K562 (cell line): ENCODE measurements around the gene DNAJC6. TPM values are rescaled to one million over a fixed set of nuclear protein-coding genes. Genes with fewer than 3 reads are reported as not detected.
A peak's percentile ranks its signal among the peaks of the same experiment; 100 is the strongest.

ENCODE experiments used
- AFF1 ChIP-seq, 2 experiments: fragments of 450-650 bp; IDR thresholded peaks; 2 replicates each; pipeline ENCODE4 v1.6.1; 2018; ENCODE audit warnings: mild to moderate bottlenecking in 2 of 2, low read depth in 1 of 2; ENCODE audit not compliant: partially characterized antibody in 2 of 2
- ATF4 ChIP-seq: fragments of 450-650 bp; formaldehyde crosslinking; IDR thresholded peaks from 2 replicates; pipeline ENCODE4 v1.4.0; 2022; ENCODE audit warnings: mild to moderate bottlenecking, moderate library complexity
- BACH1 ChIP-seq: fragments of 200-800 bp; sonication (Bioruptor generic); IDR thresholded peaks from 2 replicates; pipeline ENCODE4 v1.6.1; 2016; ENCODE audit warnings: missing genetic modification characterization, missing compliant biosample characterization
- CEBPB ChIP-seq: fragments of 450-650 bp; IDR thresholded peaks from 2 replicates; pipeline ENCODE4 v1.6.1; 2016; ENCODE audit warnings: missing genetic modification characterization, missing compliant biosample characterization
- CEBPZ ChIP-seq: fragments of 150-350 bp; IDR thresholded peaks from 2 replicates; pipeline ENCODE4 v1.6.1; 2014; ENCODE audit warnings: low read depth, mild to moderate bottlenecking, low read length, borderline replicate concordance
- FOXA3 ChIP-seq, 2 experiments: fragments of 450-650 bp in 1 of 2; sonication (generic) in 1 of 2; formaldehyde crosslinking; IDR thresholded peaks in 1 of 2; conservative IDR thresholded peaks in 1 of 2; 2 replicates each; pipeline versions ENCODE4 v1.4.0 to v1.8.0; 2020 to 2022; ENCODE audit warnings: mild to moderate bottlenecking in 2 of 2, missing genetic modification reagents in 1 of 2
- GATAD2B ChIP-seq: fragments of 450-650 bp; IDR thresholded peaks from 2 replicates; pipeline ENCODE4 v1.6.1; 2017; ENCODE audit warnings: mild to moderate bottlenecking, borderline replicate concordance
- HDAC2 ChIP-seq: fragments of 450-650 bp; IDR thresholded peaks from 2 replicates; pipeline ENCODE4 v1.6.1; 2016; ENCODE audit warnings: mild to moderate bottlenecking
- IRF2 ChIP-seq: sonication (generic); formaldehyde crosslinking; IDR thresholded peaks from 2 replicates; pipeline ENCODE4 v1.8.1; 2022; ENCODE audit warnings: mild to moderate bottlenecking, missing genetic modification reagents
- LCOR ChIP-seq: sonication (generic); formaldehyde crosslinking; IDR thresholded peaks from 2 replicates; pipeline ENCODE4 v1.8.0; 2022; ENCODE audit warnings: mild to moderate bottlenecking, missing genetic modification reagents
- MTA3 ChIP-seq: fragments of 450-650 bp; formaldehyde crosslinking; IDR thresholded peaks from 2 replicates; pipeline ENCODE4 v1.6.1; 2017; ENCODE audit warnings: mild to moderate bottlenecking, borderline replicate concordance
- PHF21A ChIP-seq: fragments of 450-650 bp; IDR thresholded peaks from 2 replicates; pipeline ENCODE4 v1.6.1; 2017; ENCODE audit warnings: low read depth, borderline replicate concordance
- PTBP1 ChIP-seq: fragments of 200-400 bp; formaldehyde crosslinking; IDR thresholded peaks from 2 replicates; pipeline ENCODE4 v1.6.1; 2017; ENCODE audit warnings: low read depth, low read length
- ZHX1 ChIP-seq: fragments of 150-350 bp; conservative IDR thresholded peaks from 2 replicates; pipeline ENCODE4 v1.6.1; 2014; ENCODE audit warnings: low read length
- ZNF785 ChIP-seq: fragments of 250-450 bp; sonication (Bioruptor Pico); IDR thresholded peaks from 2 replicates; pipeline ENCODE4 v1.4.0; 2020; ENCODE audit warnings: mild to moderate bottlenecking
- polyA plus RNA-seq, 8 experiments: library from polyadenylated mRNA; depleted of rRNA in 4 of 8; stranded (reverse) in 5 of 8; unstranded in 3 of 8; fragments of >200 nt; fragmentation: Nextera tagmentation in 2 of 8; fragmentation: Illumina TruSeq in 1 of 8; extraction: Ambion mirVana in 2 of 8; extraction: Trizol in 1 of 8; gene quantifications; 2 replicates each; pipeline versions ENCODE4 v1.2.1 to v1.2.3, GENCODE V29; 2011 to 2014; ENCODE audit warnings: inconsistent platforms in 1 of 8, missing spikeins in 1 of 8
- total RNA-seq, 7 experiments: library from RNA; depleted of rRNA in 6 of 7; stranded (reverse); fragments of >200 nt in 6 of 7; fragmentation: Illumina TruSeq in 2 of 7; extraction: Trizol in 2 of 7; gene quantifications; 2 replicates each; pipeline versions ENCODE4 v1.2.1 to v1.2.3, GENCODE V29; 2011 to 2021; ENCODE audit warnings: low replicate concordance in 1 of 7

The DNAJC6 gene
- total and polyA plus RNA-seq, 9 of the 15 experiments (the other 6 are each of a cell fraction or from before 2014, with no cell fraction given) = 6.7 to 78.7 (median 28.0) TPM

GRCh38 chr1:65277605-65278347 lies 31.6 kb upstream of the DNAJC6 start (continued):
- no peak for TF ChIP-seq PTBP1
- peak; percentile 56; the same call in 1 of the 2 replicates for TF ChIP-seq GATAD2B
- peak; percentile 76 to 77; a peak in 3 of 4 replicates for TF ChIP-seq FOXA3 (CRISPR knock-in tag; conservative IDR thresholded peaks at IDR 0.05 in 1 of 2, IDR thresholded peaks at IDR 0.05 in 1 of 2)
- no peak for TF ChIP-seq ZHX1
- TF ChIP-seq PHF21A = no peak
- TF ChIP-seq ZNF785 (CRISPR knock-in tag) = no peak
- peak in 1 of 2 experiments; percentile 46 for TF ChIP-seq AFF1 (IDR thresholded peaks at IDR 0.05; ENCODE audit: low read depth in 1 of 2, partially characterized antibody in 2 of 2)
- no peak for TF ChIP-seq LCOR (CRISPR knock-in tag)
- TF ChIP-seq IRF2 (CRISPR knock-in tag) = no peak
- no peak for TF ChIP-seq BACH1 (tag)
- TF ChIP-seq ATF4 (CRISPR knock-in tag) = 0 out of 2 replicates have a peak, but pooled peaks have one; percentile 31
- peak; percentile 48; the same call in 1 of the 2 replicates for TF ChIP-seq MTA3
- TF ChIP-seq CEBPZ = no peak
- TF ChIP-seq HDAC2 = peak; percentile 80; the same call in 1 of the 2 replicates
- TF ChIP-seq CEBPB (tag) = peak; percentile 29; the same call in 1 of the 2 replicates
